Liver (tissue), 3 donors: ENCODE data around the gene PVALEF.

Experiments
- CTCF ChIP-seq: fragments of 150-350 bp; IDR thresholded peaks from 2 replicates; pipeline ENCODE4 v1.5.1; 2017; ENCODE audit warnings: improper control_type of control experiment, low read depth, low read length; ENCODE audit not compliant: missing input control
- EGR1 ChIP-seq, 2 donors: IDR thresholded peaks; 2 replicates each; pipeline ENCODE4 v1.6.1; 2016 to 2018; ENCODE audit warnings: antibody characterized with exemption in 2 of 2, low read depth in 2 of 2
- GABPA ChIP-seq, 2 donors: IDR thresholded peaks in 1 of 2; conservative IDR thresholded peaks in 1 of 2; 2 replicates each; pipeline ENCODE4 v1.6.1; 2016; ENCODE audit warnings: antibody characterized with exemption in 2 of 2, mild to moderate bottlenecking in 1 of 2, moderate library complexity in 1 of 2
- HNF4A ChIP-seq, 2 donors: conservative IDR thresholded peaks; 2 replicates each; pipeline ENCODE4 v1.6.1; 2016; ENCODE audit warnings: antibody characterized with exemption in 2 of 2, mild to moderate bottlenecking in 2 of 2
- RAD21 ChIP-seq, 2 donors: IDR thresholded peaks; 2 replicates each; pipeline ENCODE4 v1.6.1; 2016; ENCODE audit warnings: antibody characterized with exemption in 2 of 2, mild to moderate bottlenecking in 2 of 2
- REST ChIP-seq: IDR thresholded peaks from 2 replicates; pipeline ENCODE4 v1.6.1; 2016; ENCODE audit warnings: antibody characterized with exemption, mild to moderate bottlenecking
- TAF1 ChIP-seq: conservative IDR thresholded peaks from 2 replicates; pipeline ENCODE4 v1.6.1; 2016; ENCODE audit warnings: antibody characterized with exemption, mild to moderate bottlenecking
- ZBTB33 ChIP-seq: IDR thresholded peaks from 2 replicates; pipeline ENCODE4 v1.6.1; 2016; ENCODE audit warnings: antibody characterized with exemption
- donor health status: healthy.
- donor health status: healthy.

DNA sequence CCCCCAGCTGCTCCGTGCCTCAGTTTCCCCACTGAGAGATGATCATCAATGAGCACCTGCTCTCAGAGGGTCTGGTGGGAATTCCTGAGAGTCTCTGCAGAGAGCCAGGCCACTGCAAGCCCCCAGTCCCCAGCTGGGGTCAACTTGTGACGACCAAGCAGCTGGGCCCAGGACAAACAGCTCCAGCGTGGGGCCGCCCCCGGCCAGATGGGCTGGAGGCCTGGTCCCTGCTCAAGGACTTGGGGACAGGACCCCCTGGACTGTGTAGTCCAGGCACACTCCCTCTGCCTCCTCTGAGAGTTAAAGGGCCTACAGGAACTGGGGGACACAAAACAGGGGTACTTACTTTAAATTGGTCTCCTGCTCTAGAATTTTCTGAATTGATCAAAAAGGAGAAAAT, 17.3 kb downstream of the PVALEF start:
- TF ChIP-seq CTCF (no peak), ZBTB33 (no peak), HNF4A (conservative IDR thresholded peaks at IDR 0.05) (no peak), EGR1 (IDR thresholded peaks at IDR 0.05; ENCODE audit: low read depth in 2 of 2) (no peak), RAD21 (IDR thresholded peaks at IDR 0.05) (no peak), REST (no peak), TAF1 (no peak), GABPA (IDR thresholded peaks at IDR 0.05 in 1 of 2, conservative IDR thresholded peaks at IDR 0.05 in 1 of 2) (no peak)
